Heart right ventricle (tissue), 16 donors: Measurements from ENCODE around the gene POU6F2. TPM values are rescaled to one million over a fixed set of nuclear protein-coding genes. Genes with fewer than 3 reads are reported as not detected.

Experiments used
- ATAC-seq, 8 donors: fragments of 200-7000 bp; cut with Tn5 transposase; one replicate each; pipeline ENCODE4 v1.9.1; 2020; ENCODE audit warnings: mild to moderate bottlenecking in 8 of 8, moderate library complexity in 8 of 8, moderate number of reproducible peaks in 1 of 8
- DNase-seq, 2 donors: peaks; one replicate each; pipeline ENCODE4 v3.0.0-alpha.2; 2020
- H3K27ac ChIP-seq, 10 donors: fragments of 200-600 bp; sonication (generic) in 2 of 10; one replicate each; pipeline versions ENCODE4 v1.5.0 to v1.8.0; 2020 to 2022; ENCODE audit warnings: mild to moderate bottlenecking in 3 of 10
- H3K27me3 ChIP-seq, 7 donors: fragments of 200-600 bp; one replicate each; pipeline ENCODE4 v1.8.0; 2021 to 2022; ENCODE audit warnings: mild to moderate bottlenecking in 2 of 7
- H3K36me3 ChIP-seq, 9 donors: fragments of 200-600 bp; sonication (generic) in 1 of 9; one replicate each; pipeline versions ENCODE4 v1.5.0 to v1.8.0; 2020 to 2022; ENCODE audit warnings: mild to moderate bottlenecking in 2 of 9
- H3K4me1 ChIP-seq, 9 donors: fragments of 200-600 bp; sonication (generic) in 1 of 9; one replicate each; pipeline versions ENCODE4 v1.5.0 to v1.8.0; 2020 to 2022; ENCODE audit warnings: mild to moderate bottlenecking in 4 of 9
- H3K4me3 ChIP-seq, 10 donors: fragments of 200-600 bp; sonication (generic) in 2 of 10; one replicate each; pipeline versions ENCODE4 v1.5.0 to v1.8.0; 2020 to 2022; ENCODE audit warnings: mild to moderate bottlenecking in 7 of 10, moderate library complexity in 2 of 10
- H3K9me3 ChIP-seq, 11 donors: fragments of 200-600 bp in 10 of 11; sonication (generic) in 2 of 11; one replicate each; pipeline versions ENCODE4 v1.5.0 to v1.8.0; 2013 to 2022; ENCODE audit warnings: mild to moderate bottlenecking in 2 of 11, control low read depth in 1 of 11, moderate library complexity in 1 of 11
- WGBS, 2 donors: extraction: QIAGEN DNeasy Blood & Tissue Kit; methylation state at CpG; one replicate each; pipeline ENCODE4 v1.1.7; 2013; ENCODE audit warnings: inconsistent platforms in 1 of 2; 5-methylcytosine and 5-hydroxymethylcytosine counted together
- intact Hi-C, 10 donors: fragments of 100-400 bp; cut with DNase I; formaldehyde crosslinking; loops; one replicate each; pipeline versions ENCODE4 v1.11.1 to v1.14.2; 2022
- polyA plus RNA-seq, 2 donors: library from polyadenylated mRNA; stranded (reverse); fragments of 200-250 nt; gene quantifications; one replicate each; pipeline ENCODE4 v1.2.3, GENCODE V29; 2013
- total RNA-seq, 10 donors: library from RNA; stranded (reverse); fragmentation: NEBNext Ultra II Directional in 3 of 10; extraction: Animal tissue kit (Norgen Biotek cat#: 25700) in 3 of 10; gene quantifications; one replicate each; pipeline versions ENCODE4 v1.2.1 to v1.2.4, GENCODE V29; 2021 to 2023
- TF ChIP-seq, protein P1 (sequence below), 9 donors: fragments of 200-600 bp; sonication (generic) in 2 of 9; IDR thresholded peaks; one replicate each; pipeline versions ENCODE4 v1.5.0 to v1.8.0; 2021 to 2022; ENCODE audit warnings: antibody characterized with exemption in 9 of 9, mild to moderate bottlenecking in 5 of 9, moderate library complexity in 1 of 9
- donor health status: Arrhythmogenic right ventricular cardiomyopathy.
- donor health status: ischemic (EF 13 %, LVEDD 7.1; RV severe dilation, severe dysfunction).
- donor health status: healthy with polysubstance abuse.
- donor health status: DM: no; HTN: yes; CAD: no.
- donor health status: DM: no; HTN: no; CAD: no.
- donor health status: ischemic (EF 25% LVEDD 6.9; RV normal size, moderate dysfunction).
- donor health status: ischemic (EF 25% LVEDD 5.7; RV mildly dilated, moderate dysfunction).
- donor health status: healthy.
- donor health status: DM: yes; HTN: yes; CAD: no.
- donor health status: Ischemic cardiomyopathy.
- donor health status: ischemic (EF 35%, LVEDD 5.7; RV mildly dilated, moderate dysfunction).
- donor health status: nonischemic (EF 11% LVEDD 7.7; RV severe dilation, severe dysfunction).
- donor health status: DM: yes; HTN: yes; CAD: no.
- donor health status: PGD.
- donor health status: ischemic (EF 29% LVEDD 5.4; RV normal size, mild dysfunction).
- donor health status: nonischemic (EF 23%, LVEDD 6.1; RV moderate dilation, normal function).

POU6F2 gene
- total and polyA plus RNA-seq, 12 donors = under 0.01 to 0.83 (median 0.34) TPM

GRCh38 chr7:38934051-38934450 is 43.7 kb upstream of the POU6F2 start:
- TF ChIP-seq, protein P1, sequence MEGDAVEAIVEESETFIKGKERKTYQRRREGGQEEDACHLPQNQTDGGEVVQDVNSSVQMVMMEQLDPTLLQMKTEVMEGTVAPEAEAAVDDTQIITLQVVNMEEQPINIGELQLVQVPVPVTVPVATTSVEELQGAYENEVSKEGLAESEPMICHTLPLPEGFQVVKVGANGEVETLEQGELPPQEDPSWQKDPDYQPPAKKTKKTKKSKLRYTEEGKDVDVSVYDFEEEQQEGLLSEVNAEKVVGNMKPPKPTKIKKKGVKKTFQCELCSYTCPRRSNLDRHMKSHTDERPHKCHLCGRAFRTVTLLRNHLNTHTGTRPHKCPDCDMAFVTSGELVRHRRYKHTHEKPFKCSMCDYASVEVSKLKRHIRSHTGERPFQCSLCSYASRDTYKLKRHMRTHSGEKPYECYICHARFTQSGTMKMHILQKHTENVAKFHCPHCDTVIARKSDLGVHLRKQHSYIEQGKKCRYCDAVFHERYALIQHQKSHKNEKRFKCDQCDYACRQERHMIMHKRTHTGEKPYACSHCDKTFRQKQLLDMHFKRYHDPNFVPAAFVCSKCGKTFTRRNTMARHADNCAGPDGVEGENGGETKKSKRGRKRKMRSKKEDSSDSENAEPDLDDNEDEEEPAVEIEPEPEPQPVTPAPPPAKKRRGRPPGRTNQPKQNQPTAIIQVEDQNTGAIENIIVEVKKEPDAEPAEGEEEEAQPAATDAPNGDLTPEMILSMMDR (IDR thresholded peaks at IDR 0.05) = no peak
- ATAC-seq = no peak
- Histone ChIP-seq H3K4me3 (no peak overlapping the region), H3K27ac (no peak overlapping the region), H3K27me3 (no peaks in the 10 kb centered on the region), H3K4me1 (peaks cover 0 to 11% (median 0%) of the 10 kb centered on the region in 9 donors), H3K9me3 (no peaks in the 10 kb centered on the region), H3K36me3 (no peaks in the 10 kb centered on the region)
- intact Hi-C loops = loop anchor here in 6 of 10 donors (5.0 to 10.0 kb wide), 6 partner anchors 139 to 591 kb away; no protein-coding TSS in a partner anchor
- DNase-seq = no peak
- WGBS, 2 donors = 83 to 87% methylated on average over 3 of the region's 3 CpGs

GRCh38 chr7:38934536-38934935 is 43.2 kb upstream of the POU6F2 start:
- H3K4me3 ChIP-seq = no peak overlapping the region
- DNase-seq (no peak), ATAC-seq (no peak)
- TF ChIP-seq, protein P1 (IDR thresholded peaks at IDR 0.05) = no peak
- H3K9me3 ChIP-seq = no peaks in the 10 kb centered on the region
- intact Hi-C loops = loop anchor here in 6 of 10 donors (5.0 to 10.0 kb wide), 6 partner anchors 140 to 590 kb away; no protein-coding TSS in a partner anchor
- H3K27ac ChIP-seq = no peak overlapping the region
- no peaks in the 10 kb centered on the region for H3K36me3 ChIP-seq
- H3K4me1 ChIP-seq = peaks cover 0 to 7% (median 0%) of the 10 kb centered on the region in 9 donors
- no peaks in the 10 kb centered on the region for H3K27me3 ChIP-seq
- WGBS, 2 donors = 90 to 92% methylated on average over 10 of the region's 10 CpGs

- Histone ChIP-seq H3K27ac (no peak overlapping the region), H3K4me1 (no peaks in the 10 kb centered on the region), H3K27me3 (peaks cover 0 to 5% (median 0%) of the 10 kb centered on the region in 7 donors), H3K36me3 (no peaks in the 10 kb centered on the region), H3K4me3 (no peak overlapping the region), H3K9me3 (no peaks in the 10 kb centered on the region)
- intact Hi-C loops = loop anchor here in 3 of 10 donors (10.0 kb wide), 3 partner anchors 142 to 588 kb away; no protein-coding TSS in a partner anchor
- DNase-seq (no peak), ATAC-seq (no peak)
- TF ChIP-seq, protein P1 (IDR thresholded peaks at IDR 0.05) = no peak
- WGBS, 2 donors = 76 to 80% methylated on average over 1 of the region's 1 CpG
Observed at GRCh38 chr7:38936641-38937040, 41.1 kb upstream of the POU6F2 start.

- Histone ChIP-seq H3K9me3 (no peaks in the 10 kb centered on the region), H3K4me1 (no peaks in the 10 kb centered on the region), H3K27ac (no peak overlapping the region), H3K27me3 (peaks cover 0 to 5% (median 0%) of the 10 kb centered on the region in 7 donors), H3K4me3 (no peak overlapping the region), H3K36me3 (no peaks in the 10 kb centered on the region)
- no peak for DNase-seq
- whole genome bisulfite sequencing, 2 donors = 58 to 68% methylated on average over 1 of the region's 1 CpG
- no peak for ATAC-seq
- intact Hi-C loops = loop anchor here in 3 of 10 donors (10.0 kb wide), 3 partner anchors 143 to 587 kb away; no protein-coding TSS in a partner anchor
- TF ChIP-seq, protein P1 (IDR thresholded peaks at IDR 0.05) = no peak
Observed at GRCh38 chr7:38938001-38938485, 39.7 kb upstream of the POU6F2 start.
